IMR-90 (cell line): ENCODE measurements around the gene GPAM.

ENCODE experiments used
- CTCF ChIP-seq: conservative IDR thresholded peaks from 2 replicates; pipeline ENCODE4 v1.5.1; 2012; ENCODE audit warnings: mild to moderate bottlenecking, low read depth, low read length, improper control_type of control experiment
- MAFK ChIP-seq: IDR thresholded peaks from 2 replicates; pipeline ENCODE4 v1.6.1; 2012; ENCODE audit warnings: low read depth, low read length, improper control_type of control experiment
- POLR2A ChIP-seq: IDR thresholded peaks from 2 replicates; pipeline ENCODE4 v1.6.1; 2012; ENCODE audit warnings: mild to moderate bottlenecking, low read depth, low read length

- TF ChIP-seq CTCF, result no peak
- TF ChIP-seq POLR2A, result no peak
- TF ChIP-seq MAFK, result no peak
These were observed 58.7 kb downstream of the GPAM start for GRCh38 chr10:112124866-112125265.
